Lung microvascular endothelial cell (primary cell): ENCODE data around the gene MPPED1. TPM values are rescaled to one million over a fixed set of nuclear protein-coding genes. Genes with fewer than 3 reads are reported as not detected.

ENCODE experiments used
- DNase-seq, 2 donors: peaks; one replicate each; pipeline versions ENCODE4 v3.0.0 to v3.0.0-alpha.2; 2010; ENCODE audit warnings: low read depth in 2 of 2
- total RNA-seq: library from RNA; depleted of rRNA; stranded (reverse); fragments of >200 nt; gene quantifications from 2 replicates; pipeline ENCODE4 v1.2.1, GENCODE V29; 2014

The MPPED1 gene
- total RNA-seq, 1 donor from 2014 or later, result under 0.01 TPM

- no peak for DNase-seq
Measured at GRCh38 chr22:43411040-43411868, 560 bp upstream of the MPPED1 start.

DNA sequence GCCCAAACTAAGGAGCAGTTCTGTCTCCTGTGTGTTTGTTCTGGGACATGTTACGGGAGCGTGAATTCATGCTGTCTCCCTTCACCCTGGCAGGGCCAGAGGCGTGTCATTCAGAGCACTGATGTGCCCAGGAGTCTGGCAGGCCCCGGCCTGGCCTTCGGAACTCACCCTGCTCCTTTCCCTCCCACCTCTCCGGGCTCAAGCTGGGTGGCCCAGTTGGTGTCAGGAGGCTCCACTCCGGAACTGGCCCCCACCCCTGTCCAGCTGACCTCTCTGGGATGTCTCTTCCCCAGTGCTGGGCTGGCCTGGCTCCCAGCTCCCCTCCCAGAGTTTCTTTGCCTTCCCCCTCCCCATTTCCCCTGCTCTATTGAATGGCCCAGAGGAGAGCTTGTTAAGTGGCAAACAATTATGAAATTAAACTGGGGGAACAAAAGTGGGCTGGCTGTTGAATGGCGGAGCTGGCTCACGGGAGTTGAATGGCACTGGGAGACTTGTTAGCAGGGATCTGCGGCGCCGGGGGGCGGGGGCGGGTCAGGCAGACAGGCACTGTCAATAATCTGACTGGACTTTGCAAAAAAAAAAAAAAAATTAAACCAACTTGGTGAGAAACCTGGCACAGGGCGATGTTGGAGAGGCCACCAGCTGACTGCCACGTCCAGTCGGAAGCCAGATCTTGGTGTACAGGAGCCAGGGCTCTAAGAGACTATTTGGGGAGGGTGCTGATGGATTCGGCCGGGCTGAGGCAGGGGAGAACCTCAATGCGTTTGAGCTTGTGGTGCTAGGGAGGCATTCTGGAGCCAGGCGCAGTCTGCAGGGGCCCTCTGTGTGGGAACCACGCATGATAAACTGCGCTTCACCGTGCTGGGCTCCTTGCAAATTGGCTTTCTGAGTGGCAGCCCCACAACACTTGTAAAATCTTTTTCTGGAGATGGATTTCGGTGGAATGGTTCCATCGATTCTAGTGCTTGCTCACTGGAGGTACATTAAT, 1.3 kb downstream of the MPPED1 start:
- no peak for DNase-seq

DNA sequence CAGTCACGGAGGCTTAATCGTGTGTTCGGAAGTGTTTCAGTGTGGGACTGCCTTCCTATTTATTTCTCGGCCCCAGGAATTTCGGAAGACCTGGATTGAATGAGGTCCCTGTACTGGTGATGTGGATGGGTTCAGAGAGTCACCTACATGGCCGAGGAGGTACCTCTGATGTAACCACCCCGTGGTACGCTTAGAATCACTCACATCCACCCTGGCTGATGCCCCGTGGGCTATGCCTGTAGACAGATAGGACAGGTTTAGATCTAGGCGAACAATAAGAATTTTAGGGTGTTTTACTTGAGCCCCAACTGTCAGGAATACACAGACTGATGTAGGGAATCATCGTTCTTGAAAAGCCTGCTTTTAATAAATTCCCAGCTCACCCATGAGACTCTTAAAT, 2.0 kb downstream of the MPPED1 start:
- no peak for DNase-seq

GRCh38 chr22:43415681-43416080, 3.9 kb downstream of the MPPED1 start:
- no peak for DNase-seq

DNA sequence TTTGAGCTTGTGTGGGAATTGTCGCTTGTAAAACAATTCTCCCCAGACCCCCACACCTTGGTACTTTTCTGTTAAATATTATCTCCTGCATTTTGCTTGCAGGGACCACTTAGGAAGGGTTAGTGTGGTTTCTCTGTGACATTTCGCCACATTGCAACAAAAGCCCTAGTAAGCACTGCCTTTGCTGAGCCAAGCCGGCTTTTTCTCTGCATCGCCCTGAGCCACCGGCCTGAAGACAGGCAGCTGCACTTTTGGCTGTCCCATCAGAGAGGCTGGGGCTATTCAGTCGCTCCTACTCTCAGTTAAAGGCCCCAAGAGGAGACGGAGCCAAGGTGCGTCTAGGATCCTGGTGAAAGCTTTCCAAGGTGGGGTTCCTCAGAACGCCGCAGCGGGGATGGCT, 5.7 kb downstream of the MPPED1 start:
- no peak for DNase-seq

DNA sequence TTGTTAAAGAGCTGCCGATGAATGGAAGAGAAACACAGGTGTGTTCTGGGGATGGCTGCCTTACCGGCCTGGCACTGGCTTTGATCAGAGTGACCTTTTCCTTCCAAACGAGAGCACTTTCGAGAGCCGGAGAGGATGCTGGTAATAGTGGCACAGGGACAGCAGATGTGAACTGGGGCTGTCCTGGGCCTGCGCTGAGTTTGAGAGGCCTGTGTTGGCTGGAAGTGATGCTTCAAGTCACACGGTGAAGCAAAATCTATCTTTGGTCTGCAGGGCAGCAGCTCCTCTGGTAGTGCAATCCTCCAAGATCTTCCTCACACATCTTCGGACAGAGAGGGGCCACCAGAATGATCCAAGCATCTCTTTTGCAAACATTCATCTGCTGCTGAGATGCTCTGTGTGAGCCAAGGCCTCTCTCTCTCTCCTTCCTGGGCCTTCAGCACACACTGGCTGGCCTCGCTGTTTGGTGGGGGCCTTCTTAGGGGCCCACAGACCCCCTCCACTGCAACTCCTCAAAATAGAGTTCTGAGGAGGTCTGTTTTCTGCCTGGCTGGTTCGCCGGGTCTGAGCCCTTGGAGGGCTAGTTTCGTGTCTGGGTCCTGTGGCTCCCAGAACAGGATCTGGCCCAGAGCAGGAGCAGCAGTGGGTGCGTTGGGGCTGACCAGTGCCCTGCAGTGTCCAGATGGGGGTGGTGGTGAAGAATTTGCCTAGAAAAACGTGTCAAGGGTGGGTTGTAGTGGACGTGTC, 6.4 kb downstream of the MPPED1 start:
- DNase-seq, result no peak

DNA sequence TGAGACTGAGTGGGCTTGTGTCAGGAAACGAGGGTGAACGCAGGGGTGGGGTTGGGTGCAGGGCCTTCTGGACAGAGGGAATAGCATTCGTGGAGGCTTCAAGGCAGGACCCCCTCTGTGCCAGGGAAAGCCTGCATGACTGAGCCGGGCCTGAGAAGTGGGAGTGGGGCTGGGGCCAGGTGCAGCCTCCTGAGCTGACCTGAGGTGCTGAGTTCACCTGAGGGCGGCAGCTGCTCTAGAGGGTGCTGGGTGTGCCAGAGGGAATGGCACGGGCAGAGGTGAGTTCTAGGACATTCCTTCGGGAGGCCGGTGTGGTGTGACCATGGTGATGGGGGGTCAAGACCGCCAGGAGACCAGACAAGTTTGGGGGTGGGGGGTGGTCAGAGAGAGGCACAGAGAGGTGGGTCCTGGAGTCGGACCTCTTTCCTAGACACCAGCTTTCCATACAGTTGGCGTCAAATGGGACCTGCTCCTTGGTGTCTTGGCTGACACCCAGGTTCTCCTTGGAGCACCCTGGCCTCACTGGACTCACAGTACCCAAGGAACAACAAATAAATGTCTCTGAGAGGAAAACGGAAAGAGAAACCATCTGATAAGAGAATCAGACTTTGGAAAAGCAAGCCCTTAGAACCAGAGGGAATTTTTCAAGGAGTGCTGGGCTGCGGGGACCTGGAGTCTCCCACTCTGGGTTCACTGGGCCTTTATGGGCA, 7.7 kb downstream of the MPPED1 start:
- no peak for DNase-seq

DNA sequence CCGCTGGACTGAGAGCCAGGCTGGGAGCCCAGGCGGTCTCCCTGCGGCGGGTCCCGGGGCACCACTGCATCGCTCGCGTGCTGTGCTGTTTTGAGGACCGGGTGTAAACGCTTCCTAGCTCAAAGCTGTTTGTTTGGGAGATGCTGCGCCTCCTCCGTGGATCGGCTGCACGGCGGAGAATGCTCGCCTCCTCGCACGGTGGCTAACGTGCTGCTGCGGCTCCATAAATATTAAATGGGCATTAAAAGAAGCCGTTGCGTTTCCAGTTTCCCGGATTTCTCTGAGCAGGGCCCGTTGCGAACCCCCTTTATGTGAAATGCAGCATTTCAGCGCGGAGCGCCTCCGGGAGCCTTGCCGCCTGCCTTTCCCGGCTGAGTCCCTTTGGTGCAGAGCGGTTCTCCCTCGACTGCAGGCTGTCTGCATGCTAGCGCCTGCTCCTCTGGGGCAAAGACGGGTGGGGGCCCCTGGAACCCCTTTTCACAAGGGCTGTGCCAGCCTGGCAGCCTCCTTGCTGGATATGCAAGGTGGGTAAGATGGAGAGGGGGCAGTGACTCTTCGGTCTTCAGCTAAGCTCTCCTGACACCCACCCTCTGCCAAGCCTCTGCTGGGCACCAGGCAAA, 9.3 kb downstream of the MPPED1 start:
- no peak for DNase-seq

GRCh38 chr22:43421914-43422615, 10.3 kb downstream of the MPPED1 start:
- no peak for DNase-seq

- no peak for DNase-seq
Measured at GRCh38 chr22:43423046-43423445, 11.2 kb downstream of the MPPED1 start.

GRCh38 chr22:43424201-43424600, 12.4 kb downstream of the MPPED1 start:
- no peak for DNase-seq

- DNase-seq, result no peak
Measured at GRCh38 chr22:43424666-43425630, 13.1 kb downstream of the MPPED1 start.

DNA sequence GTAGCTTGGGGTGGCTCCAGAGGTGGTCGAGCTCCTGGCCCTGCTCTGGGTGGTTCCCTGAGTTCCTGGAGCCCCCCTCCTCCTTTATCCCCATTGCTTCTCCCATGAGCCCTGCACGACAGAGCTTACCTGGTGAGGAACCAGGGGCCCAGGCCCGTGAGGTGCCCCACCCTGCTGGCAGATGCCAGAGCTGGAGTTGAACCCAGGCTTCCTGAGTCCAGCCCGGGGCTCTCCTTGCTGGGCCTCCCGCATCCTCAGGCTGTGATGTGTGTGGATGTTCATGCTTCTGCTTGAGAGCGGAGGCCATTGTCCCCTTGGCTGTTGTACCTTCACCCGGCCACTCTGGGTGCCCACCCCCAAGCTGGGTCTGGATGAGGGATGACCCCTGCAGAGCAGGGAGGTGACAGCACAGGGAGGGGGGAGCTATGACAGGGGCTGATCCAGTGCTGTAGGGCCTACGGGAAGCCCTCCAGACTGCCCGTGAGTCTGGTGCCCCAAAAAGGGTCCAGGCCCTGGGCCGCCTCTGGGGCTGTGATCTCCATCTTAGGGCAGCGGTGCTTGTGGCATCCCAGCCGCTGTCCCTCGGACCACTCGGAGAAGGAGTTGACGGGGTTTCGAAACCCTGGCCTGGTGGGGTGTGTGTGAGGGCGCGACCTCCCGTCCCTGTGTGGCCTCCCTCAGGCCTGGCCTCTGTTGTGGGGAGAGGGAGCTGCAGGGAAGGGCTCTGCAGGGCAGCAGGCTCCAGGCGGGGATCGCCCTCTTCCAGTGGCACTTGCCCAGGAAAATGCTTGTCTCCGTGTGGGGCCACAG, 14.4 kb downstream of the MPPED1 start:
- no peak for DNase-seq

DNA sequence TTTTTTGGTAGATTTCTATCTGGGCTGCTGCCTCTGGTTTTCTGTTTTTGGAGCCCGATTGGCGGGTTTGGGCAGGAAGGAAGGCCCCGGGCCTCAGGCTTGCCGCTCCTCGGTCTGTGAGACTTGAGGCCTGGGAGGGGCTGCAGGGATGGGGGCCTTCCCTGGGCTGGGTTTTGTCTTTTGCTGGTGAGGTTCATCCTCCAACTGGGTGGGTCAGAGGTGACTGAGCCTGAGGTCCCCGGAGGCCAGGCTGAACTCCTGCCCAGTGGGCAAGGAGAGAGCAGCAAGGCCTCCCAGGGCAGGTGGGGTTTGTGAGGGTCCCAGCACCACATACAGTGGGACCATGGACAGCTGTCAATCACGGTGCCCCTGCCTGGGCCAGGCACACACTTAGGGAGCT, 15.0 kb downstream of the MPPED1 start:
- no peak for DNase-seq

DNA sequence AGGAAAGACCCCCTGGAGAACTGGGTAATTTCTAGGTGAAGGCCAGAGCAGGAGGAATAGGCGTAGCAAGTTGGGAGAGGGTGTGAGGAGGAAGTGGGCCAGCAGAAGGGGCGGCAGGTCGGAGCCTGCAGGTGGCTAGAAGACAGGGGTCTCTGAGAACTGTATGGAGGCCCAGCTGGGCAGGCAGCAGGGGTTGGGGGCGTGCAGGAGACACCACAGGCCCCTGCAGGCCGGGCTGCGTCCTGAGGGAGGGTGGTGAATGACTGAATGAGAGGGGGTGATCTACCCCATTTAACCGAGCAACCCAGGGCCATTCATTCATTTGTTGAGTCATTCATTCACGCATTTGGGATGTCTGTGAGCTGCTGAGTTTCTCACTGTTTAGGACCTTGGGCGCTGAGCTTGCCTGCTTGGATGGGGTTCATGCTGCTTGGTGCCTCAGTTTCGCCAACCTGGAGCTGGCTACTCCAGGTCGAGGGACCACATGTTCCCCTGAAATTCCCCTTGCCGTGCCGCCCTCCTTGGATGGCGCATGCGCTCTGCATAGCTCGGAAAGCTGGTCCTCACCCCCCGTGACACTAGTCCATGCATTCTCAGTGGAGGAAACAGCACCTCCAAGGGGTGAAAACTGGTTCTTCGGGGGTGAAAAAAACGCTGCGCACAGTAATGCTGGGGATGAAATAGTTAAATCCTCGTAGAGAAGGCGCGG, 15.6 kb downstream of the MPPED1 start:
- DNase-seq, result no peak

- DNase-seq, result no peak
Measured at GRCh38 chr22:43428005-43428485, 16.2 kb downstream of the MPPED1 start.

DNA sequence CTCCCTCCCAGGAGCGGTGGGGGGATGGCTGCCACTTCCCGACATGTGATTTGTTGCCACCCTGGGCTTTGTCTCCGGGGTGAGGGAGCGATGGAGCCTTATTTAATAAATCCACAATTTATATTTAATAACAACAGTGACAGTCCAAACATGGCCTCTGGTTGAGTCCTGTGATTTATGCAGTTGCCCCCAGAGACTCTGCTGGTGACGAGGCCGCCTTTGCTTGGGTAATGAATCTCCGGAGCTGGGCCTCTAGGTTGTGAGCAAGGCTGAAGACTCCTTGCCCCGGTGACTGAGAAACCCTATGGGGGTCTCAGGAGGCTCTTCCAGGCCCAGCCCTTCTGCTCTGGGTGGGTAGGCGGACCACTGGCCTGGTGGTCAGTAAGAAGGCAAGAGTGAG, 16.7 kb downstream of the MPPED1 start:
- DNase-seq, result no peak
